Stimulated activated CD8-positive, alpha-beta memory T cell treated with anti-CD3 and anti-CD28 coated beads, Interleukin-12 subunit alpha, Interleukin-12 subunit beta, amount 100 ng/mL, for 24 hours (primary cell): ENCODE measurements around the gene OR6B3.
A peak's percentile ranks its signal among the peaks of the same experiment; 100 is the strongest.
"Not testable (repeated sequence)": the region's sequence is repeated elsewhere in the genome, so short reads cannot be mapped to it uniquely, and the experiment has no call there.

Experiments
- DNase-seq: peaks from one replicate; pipeline ENCODE4 v3.0.0-alpha.2; 2020; ENCODE audit errors: extremely low read depth

OR6B3 gene

GRCh38 chr2:240044096-240044495 lies 9.2 kb downstream of the OR6B3 start:
- DNase-seq = not testable (repeated sequence)

- no peak for DNase-seq
These were observed 9.9 kb downstream of the OR6B3 start for GRCh38 chr2:240043279-240043989.

- no peak for DNase-seq
These were observed 10.6 kb downstream of the OR6B3 start for GRCh38 chr2:240042740-240043139.

GRCh38 chr2:240041363-240041762 lies 12.0 kb downstream of the OR6B3 start:
- no peak for DNase-seq

GRCh38 chr2:240037358-240037757 lies 16.0 kb downstream of the OR6B3 start:
- no peak for DNase-seq

GRCh38 chr2:240033330-240033678 lies 20.0 kb downstream of the OR6B3 start:
- no peak for DNase-seq

GRCh38 chr2:240032406-240033329 lies 20.7 kb downstream of the OR6B3 start:
- no peak for DNase-seq

- DNase-seq = no peak
These were observed 22.8 kb downstream of the OR6B3 start, which contains the start of gene OR6B2 for GRCh38 chr2:240030379-240031094. Gene OR6B2 (minus strand): TSS chr2:240030429. CDS start chr2:240030429, 0 bp downstream.

GRCh38 chr2:240024766-240025165 lies 28.6 kb downstream of the OR6B3 start:
- no peak for DNase-seq

- DNase-seq = no peak
These were observed 29.5 kb downstream of the OR6B3 start for GRCh38 chr2:240023792-240024191.

- DNase-seq = peak; percentile 21
These were observed 31.7 kb downstream of the OR6B3 start for GRCh38 chr2:240021488-240022104.

- no peak for DNase-seq
These were observed 35.1 kb downstream of the OR6B3 start for GRCh38 chr2:240018071-240018750.

- DNase-seq = no peak
These were observed 39.0 kb downstream of the OR6B3 start for GRCh38 chr2:240014327-240014726.

- no peak for DNase-seq
These were observed 40.0 kb downstream of the OR6B3 start for GRCh38 chr2:240013343-240013742.

GRCh38 chr2:240002983-240003382 lies 50.3 kb downstream of the OR6B3 start:
- DNase-seq = no peak

- no peak for DNase-seq
These were observed 52.6 kb downstream of the OR6B3 start for GRCh38 chr2:240000671-240001070.

GRCh38 chr2:239997686-239998409 lies 55.5 kb downstream of the OR6B3 start:
- no peak for DNase-seq
